Measurements from ENCODE around the gene REXO1.
"Not testable (repeated sequence)": the region's sequence is repeated elsewhere in the genome, so short reads cannot be mapped to it uniquely, and the experiment has no call there.

REXO1 gene

DNA sequence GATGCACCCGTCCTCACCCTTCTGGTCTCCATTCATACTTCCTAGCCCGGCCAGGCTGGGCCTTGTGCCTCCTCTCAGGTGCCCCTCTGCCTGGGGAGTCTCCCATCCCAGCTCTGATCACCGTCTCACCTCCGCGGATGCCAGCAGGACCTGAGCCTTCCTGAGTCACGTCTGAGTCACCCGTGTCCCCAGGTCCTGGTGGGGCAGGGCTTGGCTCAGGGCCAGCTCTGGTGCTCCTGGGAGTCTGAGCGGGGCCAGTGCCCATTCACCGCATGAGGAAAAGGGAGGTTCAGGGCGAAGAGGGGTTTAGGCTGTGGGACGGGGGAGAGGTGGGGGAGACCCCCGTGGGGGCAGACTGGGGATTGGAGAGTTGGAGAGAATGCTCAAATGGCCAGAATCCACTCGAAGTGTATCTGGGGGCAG lies 36.8 kb downstream of the REXO1 start:
- peak; percentile 49 for DNase-seq

DNA sequence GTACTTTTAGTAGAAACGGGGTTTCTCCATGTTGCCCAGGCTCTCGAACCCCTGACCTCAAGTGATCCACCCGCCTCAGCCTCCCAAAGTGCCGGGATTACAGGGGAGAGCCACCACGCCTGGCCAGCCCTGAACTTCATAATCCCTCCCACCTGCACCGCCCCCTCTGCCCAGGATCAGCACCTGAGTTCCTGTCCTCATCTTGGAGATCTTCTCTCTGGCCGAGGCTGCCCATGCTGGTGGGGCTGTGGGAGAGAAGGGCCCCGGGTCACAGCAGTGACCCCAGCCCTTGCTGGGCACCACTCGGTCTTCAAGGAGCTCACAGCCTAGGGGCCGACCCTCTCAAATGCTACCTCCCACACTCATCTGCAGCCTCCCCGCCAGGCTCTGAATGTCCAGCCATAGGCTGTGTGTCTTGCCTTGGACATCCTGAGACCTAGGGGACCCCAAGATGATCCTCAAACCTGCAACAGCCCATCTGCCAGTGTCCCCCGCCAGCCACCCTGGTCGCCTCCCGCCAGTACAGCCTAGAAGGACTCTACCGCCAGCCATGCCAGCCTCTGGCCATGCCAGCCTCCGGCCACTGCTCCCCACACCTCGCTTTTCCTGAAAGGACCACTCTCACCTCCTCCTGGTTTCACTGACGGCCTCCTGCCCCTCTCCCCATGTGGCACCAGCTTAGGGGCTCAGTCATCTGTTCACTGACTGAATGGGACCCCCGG lies 37.7 kb downstream of the REXO1 start:
- DNase-seq: no peak

DNA sequence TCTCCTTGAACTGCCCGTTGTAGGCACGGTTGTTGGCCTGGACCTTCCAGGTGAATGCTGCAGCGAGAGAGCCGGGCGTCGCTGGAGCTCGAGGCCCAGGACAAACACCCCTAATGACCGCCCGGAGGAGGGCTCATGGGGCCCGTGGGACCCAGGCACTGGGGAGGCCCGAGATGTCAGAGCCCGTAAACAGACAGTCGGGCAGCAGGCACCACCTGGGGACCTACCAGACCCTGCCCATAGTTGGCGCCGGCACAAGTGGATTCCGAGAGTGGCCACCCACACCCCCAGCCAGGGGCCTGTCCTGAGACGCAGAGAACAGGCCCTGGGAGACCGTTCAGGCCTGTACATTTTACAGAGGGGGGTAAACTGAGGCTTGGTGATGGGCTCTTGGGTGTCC lies 38.6 kb downstream of the REXO1 start:
- no peak for DNase-seq

DNA sequence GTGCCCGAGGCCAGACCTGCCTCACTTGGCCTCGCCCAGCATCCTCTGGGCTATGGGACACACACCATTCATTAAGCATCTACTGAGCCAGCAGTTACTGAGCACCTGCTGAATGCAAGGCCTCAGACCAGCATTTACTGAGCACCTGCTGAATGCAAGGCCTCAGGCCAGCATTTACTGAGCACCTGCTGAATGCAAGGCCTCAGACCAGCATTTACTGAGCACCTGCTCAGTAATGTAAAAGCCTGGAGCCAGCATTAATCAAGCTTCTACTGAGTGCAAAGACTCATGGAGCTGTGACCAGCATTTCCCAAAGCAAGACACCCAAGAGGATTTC lies 39.9 kb downstream of the REXO1 start:
- DNase-seq: no peak

DNA sequence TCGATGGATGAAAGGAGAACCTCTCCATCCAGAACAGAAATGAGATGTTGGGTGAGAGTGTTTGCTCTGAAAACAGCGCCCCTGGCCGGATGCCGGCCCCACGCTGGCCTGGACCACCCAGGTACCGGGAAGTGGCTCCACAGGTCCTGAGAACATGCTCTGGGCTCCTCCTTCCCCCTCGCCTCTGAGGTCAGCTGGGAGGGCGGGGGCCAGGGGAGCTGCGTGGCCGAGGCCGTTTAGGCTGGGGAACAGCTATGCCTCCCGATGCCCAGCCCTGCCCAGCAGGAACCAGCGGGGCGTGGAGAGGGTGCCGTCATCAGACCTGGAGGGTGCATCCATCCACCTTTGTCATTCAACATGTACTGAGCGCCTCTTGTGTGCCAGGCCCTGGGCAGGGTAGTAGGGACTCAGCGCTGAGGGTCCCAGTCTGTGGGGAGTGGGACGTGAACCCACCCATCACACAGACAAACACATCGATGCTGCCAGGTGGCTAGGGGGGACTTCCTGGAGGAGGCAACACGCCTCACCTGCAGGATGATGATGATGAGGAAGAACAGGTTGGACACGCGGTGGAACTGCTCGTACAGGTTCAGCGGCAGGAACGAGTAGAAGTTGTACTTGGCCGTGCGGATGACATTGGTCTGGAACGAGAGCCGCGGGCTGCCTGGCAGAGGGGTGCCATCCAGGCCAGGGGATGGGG lies 40.4 kb downstream of the REXO1 start:
- DNase-seq: no peak

DNA sequence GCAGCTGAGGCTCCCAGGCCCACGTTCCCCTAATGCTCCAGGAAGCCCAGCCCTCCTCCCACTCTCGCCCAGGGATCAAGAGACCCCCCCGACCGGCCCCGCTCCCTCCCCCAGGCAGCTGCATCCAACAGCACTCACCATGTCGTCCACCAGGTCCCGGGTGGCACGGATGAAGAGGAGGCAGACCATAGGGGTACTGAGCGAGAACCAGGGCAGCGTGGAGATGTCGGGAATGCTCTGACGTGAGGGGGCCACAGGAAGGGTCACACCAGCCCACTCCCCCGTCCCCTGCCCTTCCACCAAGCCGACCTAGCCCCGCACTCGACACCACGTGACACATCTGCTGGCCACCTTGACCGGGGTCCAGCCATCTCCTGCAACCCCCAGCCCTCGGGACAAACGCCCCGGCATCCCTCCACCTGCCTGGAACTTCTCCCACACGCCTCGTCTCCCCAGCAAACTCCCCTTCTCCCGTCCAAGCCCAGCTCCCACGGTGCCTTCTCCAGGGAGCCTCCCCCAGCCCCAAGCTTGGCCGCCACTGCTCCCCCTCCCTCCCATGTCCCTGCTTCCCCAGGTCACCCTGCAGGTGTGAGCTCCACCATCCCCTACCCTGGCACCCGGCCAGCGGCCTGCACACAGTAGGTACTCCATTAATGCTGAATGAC lies 41.1 kb downstream of the REXO1 start:
- no peak for DNase-seq

DNA sequence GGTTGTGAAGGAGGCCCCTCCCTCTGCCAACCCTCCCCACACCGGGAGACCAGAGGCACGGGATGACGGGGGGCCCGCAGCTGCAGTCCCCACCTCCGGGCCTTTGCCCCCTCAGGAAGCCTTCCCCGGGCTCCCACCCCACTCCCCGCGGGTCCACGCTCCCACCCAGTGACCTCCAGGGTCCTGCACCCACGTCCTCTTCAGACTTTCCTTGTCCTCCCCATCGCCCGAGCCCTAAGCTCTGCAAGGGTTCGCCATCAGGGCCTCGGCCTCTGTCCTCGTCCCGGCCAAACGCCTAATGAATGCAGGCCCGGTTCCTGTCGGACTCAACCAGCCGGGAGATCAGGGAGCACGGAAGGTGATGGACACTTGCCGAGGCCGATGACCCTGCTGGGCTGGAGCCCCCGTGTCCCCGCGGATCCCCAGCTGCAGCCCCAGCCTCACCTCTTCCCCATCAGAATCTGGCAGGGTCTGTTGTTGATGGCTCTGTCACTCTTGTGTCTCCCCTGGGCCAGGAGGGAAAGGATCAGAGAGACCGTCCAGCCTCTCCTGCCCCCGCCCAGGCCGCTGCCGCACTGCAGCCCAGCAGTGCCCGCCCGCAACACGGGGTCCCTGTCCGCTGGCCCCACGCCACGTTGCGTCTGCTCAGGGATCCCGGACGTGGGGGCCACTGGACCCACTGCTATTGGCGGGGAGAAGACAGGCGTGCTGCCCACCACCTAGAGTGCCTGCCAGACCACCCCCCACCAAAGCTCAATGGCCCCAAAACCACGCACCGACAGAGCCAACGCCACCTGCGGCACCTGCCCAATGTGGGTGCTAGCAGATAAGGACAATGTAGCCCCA lies 41.9 kb downstream of the REXO1 start:
- no peak for DNase-seq

DNA sequence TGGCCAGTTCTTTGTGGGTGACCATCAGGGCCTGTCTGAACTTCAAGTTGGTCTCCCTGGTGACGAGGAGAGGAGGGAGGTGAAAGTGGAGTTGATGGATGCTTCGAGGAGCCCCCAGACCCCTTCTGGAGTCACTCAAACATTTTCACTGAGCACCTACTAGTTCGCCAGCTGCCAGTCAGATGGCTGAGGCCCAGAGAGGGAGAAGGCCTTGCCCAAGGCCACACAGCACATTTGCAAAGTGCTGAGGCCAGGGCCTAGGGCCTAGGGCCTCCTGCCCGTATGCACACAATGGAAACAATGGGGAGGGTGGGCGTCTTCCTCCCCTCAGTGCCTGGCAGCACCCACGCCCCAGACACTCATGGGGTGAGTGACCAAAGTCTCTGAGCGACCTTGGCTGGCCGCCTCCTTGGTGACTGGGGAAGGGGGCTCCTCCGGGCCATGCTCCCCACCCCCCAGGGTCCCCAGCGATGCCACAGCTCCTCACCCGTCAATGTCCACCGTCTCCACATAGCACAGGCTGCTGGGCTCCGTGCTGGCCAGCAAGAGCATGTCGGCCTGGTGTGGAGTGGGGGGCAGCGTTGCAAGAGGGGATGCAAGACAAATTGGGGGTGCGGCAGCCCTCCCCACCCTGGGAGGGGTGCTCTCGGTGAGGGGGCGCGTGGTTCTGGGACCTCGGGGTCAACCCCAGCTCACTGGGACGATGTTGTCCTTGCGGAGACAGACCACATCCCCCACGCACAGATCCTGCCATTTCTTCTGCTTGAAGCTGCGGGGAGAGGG lies 42.7 kb downstream of the REXO1 start:
- DNase-seq: no peak

DNA sequence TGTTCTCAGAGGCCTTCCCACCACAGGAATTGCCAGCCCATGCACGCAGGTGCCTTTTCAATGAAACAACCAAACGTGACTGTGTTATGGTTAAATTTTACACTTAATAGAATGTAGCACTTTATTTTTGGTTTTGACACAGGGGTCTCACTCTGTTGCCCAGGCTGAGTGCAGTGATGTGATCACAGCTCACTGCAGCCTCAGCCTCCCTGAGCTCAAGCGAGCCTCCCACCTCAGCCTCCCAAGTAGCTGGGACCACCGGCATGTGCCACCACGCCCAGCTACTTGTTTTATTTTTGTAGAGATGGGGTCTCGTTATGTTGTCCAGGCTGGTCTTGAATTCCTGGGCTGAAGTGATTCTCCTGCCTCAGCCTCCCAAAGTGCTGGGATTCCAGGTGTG lies 43.4 kb downstream of the REXO1 start:
- DNase-seq: no peak

DNA sequence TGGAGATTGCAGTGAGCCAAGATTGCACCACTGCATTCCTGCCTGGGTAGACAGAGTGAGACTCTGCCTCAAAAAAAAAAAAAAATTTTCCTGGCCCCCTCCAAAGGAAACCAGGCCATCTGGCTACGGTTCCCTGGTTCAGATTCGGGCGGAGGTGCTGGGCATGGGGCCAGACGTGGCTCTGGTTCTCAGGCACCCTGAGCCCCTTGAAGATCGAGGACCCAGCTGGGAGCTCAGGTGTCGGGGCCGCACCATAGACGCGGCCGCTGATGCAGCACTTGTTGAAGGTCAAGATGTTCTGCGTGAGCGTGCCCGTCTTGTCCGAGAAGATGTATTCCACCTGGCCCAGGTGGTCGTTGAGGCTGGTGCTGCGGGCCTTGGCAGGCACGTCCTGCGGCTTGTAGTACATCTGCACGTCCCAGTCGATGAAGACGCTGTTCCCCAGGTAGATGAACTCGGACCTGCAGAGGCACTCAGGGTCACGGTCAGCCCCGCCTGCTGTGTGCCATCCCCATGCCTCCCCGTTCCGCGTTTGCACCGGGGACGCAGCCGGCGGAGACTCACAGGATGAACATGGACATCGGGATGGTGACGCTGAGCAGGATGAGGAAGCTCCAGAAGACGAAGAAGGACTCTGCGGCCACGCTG lies 48.5 kb downstream of the REXO1 start:
- DNase-seq: no peak

DNA sequence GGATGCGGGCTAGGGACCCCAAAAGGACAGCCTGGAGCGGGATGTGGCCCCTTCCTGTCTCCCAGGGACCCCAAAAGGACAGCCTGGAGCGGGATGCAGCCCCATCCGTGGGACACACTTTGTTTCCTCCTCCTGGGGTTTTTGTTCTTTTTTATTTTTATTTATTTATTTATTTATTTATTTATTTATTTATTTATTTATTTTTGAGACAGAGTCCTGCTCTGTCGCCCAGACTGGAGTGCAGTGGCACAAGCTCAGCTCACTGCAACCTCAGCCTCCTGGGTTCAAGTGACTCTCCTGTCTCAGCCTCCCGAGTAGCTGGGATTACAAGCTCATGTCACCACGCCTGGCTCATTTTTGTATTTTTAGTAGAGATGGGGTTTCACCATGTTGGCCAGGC lies 51.0 kb downstream of the REXO1 start:
- DNase-seq: not testable (repeated sequence)

DNA sequence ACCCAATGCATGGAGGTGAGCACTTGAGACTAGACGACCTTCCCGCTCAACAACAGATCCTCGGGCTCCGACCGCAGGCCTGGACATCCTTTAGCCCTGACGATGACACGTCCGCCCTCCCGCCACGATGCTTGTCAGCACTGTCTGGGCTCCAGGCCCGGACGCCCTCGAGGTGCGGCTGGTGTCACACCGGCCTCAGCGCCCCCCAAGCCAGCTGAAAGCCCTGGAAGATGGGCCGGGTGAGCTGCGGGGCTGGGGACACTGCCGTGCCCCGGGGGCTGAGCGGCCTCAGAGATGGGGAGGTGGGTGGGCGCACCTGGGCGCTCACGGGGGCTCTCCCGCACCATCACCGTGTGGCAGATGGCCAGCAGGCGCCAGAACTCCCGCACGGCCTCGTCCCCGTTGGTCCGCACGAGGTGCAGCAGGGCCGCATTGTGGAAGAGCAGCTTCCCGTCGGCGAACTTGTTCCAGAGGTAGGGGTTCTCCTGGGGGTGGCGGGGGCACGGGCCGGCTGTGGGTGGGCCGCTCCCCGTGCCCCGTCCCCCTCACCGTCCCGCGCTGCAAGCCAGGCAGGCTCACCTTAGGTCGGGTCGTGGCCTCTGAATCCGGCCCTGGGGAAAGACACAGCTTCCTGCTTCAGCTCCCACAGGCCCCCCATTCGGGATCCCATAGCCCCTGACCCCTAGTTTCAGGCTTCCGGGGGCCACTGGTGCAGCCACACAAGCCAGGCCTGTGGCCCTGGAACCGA lies 51.7 kb downstream of the REXO1 start:
- DNase-seq: no peak

DNA sequence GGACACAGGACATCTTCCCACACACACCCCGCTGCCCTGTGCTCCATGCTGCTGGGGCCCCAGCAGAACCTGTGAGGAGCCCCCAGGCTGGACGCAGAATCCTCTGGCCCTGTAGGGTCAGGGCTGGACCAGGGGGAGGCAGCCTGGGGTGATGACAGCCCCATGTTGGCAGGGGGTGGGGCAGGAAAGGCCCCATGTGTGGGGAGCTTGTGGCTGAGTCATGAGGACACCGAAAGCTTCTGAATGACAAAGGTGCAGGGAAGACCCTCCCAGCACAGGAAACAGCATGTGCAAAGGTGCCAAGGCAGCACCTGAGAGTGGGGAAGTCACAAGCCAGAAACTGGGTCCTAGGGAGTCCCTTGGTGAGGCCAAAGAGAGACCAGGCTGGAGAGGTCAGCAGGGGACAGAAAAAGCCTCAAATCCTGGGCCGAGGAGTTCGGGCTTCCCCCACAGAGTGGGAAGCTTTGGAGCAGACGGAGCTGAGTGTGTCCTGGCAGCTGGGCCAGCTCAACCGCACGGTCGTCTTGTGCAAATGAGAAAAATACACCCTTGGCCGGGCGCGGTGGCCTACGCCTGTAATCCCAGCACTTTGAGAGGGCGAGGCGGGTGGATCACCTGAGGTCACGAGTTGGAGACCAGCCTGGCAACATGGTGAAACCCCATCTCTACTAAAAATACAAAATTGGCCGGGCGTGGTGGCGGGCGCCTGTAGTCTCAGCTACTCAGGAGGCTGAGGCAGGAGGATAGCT lies 53.7 kb downstream of the REXO1 start:
- DNase-seq: no peak

DNA sequence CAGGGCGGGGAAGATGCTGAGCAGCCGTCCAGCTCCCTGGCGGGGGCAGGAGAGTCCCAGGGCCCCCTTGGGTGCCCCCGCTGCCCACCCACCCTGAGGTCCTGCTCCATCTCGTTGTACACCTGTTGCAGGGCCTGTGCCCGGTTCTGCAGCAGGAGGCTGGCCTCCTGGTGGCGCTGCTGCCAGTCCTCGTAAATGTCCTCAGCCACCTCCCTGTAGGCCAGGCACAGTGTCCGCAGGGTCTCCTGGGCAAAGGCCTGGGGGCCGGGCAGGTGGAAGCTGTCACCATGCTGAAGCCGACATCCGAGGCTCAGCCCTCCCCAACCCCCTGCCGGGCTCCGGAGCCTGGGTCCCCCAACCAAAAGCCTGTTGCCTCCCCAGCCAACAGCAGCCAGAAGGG lies 56.4 kb downstream of the REXO1 start:
- no peak for DNase-seq

DNA sequence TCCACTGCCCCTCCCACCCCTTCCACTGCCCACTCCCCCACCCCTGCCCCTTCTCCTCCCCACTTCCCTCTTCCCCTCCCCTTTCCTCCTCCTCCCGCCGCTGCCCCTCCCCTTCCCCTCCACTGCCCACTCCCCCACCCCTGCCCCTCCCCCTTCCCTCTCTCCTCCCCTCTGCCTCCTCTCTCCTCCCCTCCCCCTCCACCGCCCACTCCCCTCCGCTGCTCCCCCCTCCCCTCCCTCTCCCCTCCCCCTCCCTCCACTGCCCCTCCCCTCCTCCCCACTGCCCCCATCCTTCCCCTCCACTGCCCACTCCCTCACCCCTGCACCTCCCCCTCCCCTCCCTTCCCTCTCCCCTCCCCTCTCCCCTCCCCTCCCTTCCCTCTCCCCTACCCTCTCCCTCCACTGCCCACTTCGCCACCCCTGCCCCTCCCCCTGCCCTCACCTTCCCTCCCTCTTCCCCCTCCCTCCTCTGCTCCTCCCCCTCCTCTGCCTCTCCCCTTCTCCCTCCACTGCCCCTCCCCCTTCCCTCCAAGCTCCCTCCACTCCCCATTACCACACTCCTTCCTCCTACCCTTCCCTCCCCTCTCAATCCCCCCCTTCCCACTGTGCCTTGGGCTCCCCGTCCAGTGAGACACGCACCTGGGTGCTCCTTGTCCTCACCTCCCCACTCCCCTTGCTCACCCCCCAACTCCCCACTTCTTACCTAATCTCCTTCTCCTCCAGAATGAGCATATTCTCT lies 58.1 kb downstream of the REXO1 start:
- DNase-seq: no peak

DNA sequence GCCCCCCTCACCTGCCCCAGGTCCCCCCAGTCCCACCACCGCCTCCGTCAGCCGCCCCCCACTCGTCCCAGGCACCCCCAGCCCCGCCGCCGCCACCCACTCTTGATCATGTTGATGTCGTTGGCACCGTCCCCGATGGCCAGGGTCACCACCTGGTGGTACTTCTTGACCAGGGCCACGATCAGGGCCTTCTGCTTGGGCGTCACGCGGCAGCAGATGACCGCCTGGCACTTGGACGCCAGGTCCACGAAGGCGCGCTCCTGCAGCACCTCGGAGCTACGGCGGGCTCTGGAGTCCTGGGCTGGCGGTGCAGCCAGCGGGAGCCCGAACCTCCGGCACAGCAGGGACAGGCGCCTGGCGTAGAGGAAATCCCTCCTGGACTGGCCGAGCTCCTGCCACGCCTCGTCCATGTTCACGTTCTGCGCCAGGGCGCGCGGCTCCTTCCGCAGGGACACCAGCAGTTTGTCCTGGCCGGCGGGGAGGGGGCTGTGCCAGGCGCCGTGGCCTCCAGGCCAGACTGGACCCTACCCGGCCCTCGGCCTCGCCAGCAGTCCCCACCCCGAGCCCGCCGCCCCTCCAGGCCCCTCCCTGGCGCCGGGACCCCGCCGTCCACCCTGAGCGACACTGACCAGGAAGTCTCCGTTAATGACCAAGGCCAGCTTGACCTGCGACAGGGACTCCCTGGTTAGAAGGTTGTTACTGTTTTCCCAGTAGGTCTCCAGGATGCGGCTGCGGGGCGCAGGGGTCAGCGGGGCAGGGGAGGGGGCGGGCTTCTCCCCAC lies 58.8 kb downstream of the REXO1 start:
- DNase-seq: no peak

DNA sequence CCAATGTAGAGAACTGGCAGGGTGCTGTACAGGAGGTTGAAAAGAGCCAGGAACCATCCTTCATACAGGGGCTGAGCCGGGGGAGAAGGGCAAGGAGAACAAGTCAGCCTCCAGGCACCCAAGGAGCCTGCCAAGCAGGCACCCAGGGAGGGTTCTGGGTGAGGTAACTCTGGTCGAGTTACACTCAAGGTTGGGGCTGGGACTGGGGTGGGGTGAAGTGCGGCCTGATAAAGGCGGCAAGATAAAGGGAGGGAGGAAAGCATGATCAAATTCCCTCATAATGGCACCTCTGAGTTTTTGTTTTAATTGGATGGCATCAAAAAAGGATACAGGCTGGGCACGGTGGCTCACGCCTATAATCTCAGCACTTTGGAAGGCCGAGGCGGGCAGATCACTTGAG lies 61.2 kb downstream of the REXO1 start:
- peak; percentile 92 for DNase-seq

DNA sequence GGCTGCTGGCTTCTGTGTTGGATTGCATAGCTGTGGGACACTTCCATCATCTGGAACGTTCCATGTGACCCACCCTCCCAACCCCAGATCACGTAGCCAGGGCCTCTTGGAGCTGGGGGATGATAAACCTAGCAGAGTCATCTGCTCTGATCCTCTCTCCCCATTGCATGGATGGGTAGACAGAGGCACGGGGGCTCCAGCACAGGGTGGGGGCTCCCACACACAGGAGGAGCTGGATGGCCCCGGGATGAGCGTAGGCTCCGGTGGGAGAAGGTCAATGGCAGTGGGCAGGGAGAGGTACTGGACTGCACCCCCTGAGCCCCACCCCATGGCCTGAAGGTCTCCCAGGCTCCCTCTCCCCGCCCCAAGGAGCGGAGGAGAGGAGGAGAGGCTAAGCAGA lies 61.6 kb downstream of the REXO1 start:
- DNase-seq: no peak

DNA sequence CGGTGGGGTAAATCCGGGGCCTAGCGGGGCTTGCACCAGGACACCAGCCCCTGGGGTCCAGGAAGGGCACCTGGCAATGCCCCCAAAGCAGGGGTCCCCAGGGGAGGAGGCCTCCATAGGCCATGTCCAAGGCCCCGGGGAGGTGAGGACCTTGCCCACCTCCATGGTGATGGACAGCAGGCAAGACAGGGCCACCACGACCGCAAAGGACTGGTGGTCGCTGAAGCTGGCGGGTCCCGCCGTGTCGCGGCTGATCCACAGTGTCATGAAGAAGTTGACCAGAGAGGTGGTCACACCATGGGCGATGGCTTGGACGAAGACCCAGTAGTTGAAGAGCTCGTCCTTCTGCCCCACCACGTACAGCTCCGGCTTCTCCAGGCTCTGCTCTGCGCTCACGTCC lies 63.0 kb downstream of the REXO1 start:
- no peak for DNase-seq
